GM12878 (cell line): Measurements from ENCODE around the gene LIN37. TPM values are rescaled to one million over a fixed set of nuclear protein-coding genes. Genes with fewer than 3 reads are reported as not detected.

ENCODE experiments used
- ATAC-seq: fragments of 200-7000 bp; cut with Tn5 transposase; 3 replicates; pipeline ENCODE4 v1.9.1; 2020; ENCODE audit warnings: mild to moderate bottlenecking, moderate library complexity
- BruUV-seq: library from RNA; stranded (reverse); fragments of 400-500 nt; replicated peaks from 2 replicates; lab custom pipeline; 2021; lab: Mats Ljungman, UMichigan
- CTCF ChIA-PET: fragments of 300-600 bp; sonication (Branson Sonifier 250); formaldehyde crosslinking; extraction: SDS; loops from one replicate; lab custom pipeline; 2021; ENCODE audit warnings: inconsistent platforms; lab: Yijun Ruan, JAX
- POLR2A ChIA-PET: fragments of 350-600 bp; formaldehyde crosslinking; extraction: SDS; loops from one replicate; lab custom pipeline; 2021; ENCODE audit warnings: inconsistent platforms; lab: Charles Lee
- RAD21 ChIA-PET: fragments of 300-600 bp; sonication (Branson Sonifier 250); formaldehyde crosslinking; loops from one replicate; lab custom pipeline; 2023; ENCODE audit warnings: antibody characterized with exemption; ENCODE audit not compliant: unreplicated experiment; lab: Charles Lee
- SMC1A ChIA-PET: fragments of 300-600 bp; sonication (Branson Sonifier 250); formaldehyde crosslinking; loops from one replicate; lab custom pipeline; 2023; ENCODE audit not compliant: unreplicated experiment, uncharacterized antibody; lab: Charles Lee
- DNase-seq: peaks from one replicate; pipeline ENCODE4 v3.0.0-alpha.2; 2011; ENCODE audit warnings: low read depth, low spot score
- FAIRE-seq: peaks from 3 replicates; lab custom pipeline; 2011; peaks lifted over from hg19 to GRCh38; lab: Jason Lieb, UNC
- H2AFZ ChIP-seq: 2 replicates; pipeline ENCODE4 v1.6.0; 2011; ENCODE audit warnings: low read depth, low read length, control low read depth; ENCODE audit not compliant: control insufficient read depth
- H3K27ac ChIP-seq: 2 replicates; pipeline ENCODE4 v1.5.1; 2011; ENCODE audit warnings: control low read depth; ENCODE audit not compliant: control insufficient read depth, insufficient read depth
- H3K27me3 ChIP-seq, 2 experiments: replicated peaks in 1 of 2; 2 replicates each; pipeline versions ENCODE4 v1.6.0 to v1.6.1; 2011; ENCODE audit warnings: low read length in 1 of 2; ENCODE audit not compliant: control insufficient read depth in 2 of 2, insufficient read depth in 2 of 2
- H3K36me3 ChIP-seq, 2 experiments: 2 replicates each; pipeline ENCODE4 v1.5.1; 2011; ENCODE audit warnings: low read length in 1 of 2; ENCODE audit not compliant: control insufficient read depth in 2 of 2, insufficient read depth in 2 of 2
- H3K4me1 ChIP-seq: 2 replicates; pipeline ENCODE4 v1.6.1; 2011; ENCODE audit warnings: mild to moderate bottlenecking, low read length, moderate library complexity, mixed read lengths; ENCODE audit not compliant: control insufficient read depth, insufficient read depth
- H3K4me2 ChIP-seq: 2 replicates; pipeline ENCODE4 v1.6.0; 2011; ENCODE audit warnings: control low read depth; ENCODE audit not compliant: control insufficient read depth, insufficient read depth
- H3K4me3 ChIP-seq: fragments of 200-600 bp; sonication (generic); 2 replicates; pipeline ENCODE4 v1.5.1; 2016
- H3K79me2 ChIP-seq: 2 replicates; pipeline ENCODE4 v1.6.0; 2011; ENCODE audit warnings: low read length; ENCODE audit not compliant: control insufficient read depth, insufficient read depth
- H3K9ac ChIP-seq: 2 replicates; pipeline ENCODE4 v1.8.0; 2011; ENCODE audit warnings: low read length, control low read depth, mixed read lengths; ENCODE audit not compliant: control insufficient read depth, insufficient read depth
- H3K9me3 ChIP-seq: replicated peaks from 3 replicates; pipeline ENCODE4 v1.5.1; 2011; ENCODE audit warnings: mild to moderate bottlenecking, low read length; ENCODE audit not compliant: control insufficient read depth, insufficient read depth
- H4K20me1 ChIP-seq: 2 replicates; pipeline ENCODE4 v1.6.0; 2011; ENCODE audit not compliant: control insufficient read depth, insufficient read depth
- GATAD2B ChIP-seq: fragments of 450-650 bp; conservative IDR thresholded peaks from 2 replicates; pipeline ENCODE4 v1.6.1; 2017; ENCODE audit warnings: low read depth, mild to moderate bottlenecking, moderate library complexity
- HDAC2 ChIP-seq: fragments of 200-600 bp; sonication (generic); IDR thresholded peaks from 2 replicates; pipeline ENCODE4 v1.6.1; 2017
- KDM1A ChIP-seq: fragments of 200-600 bp; sonication (generic); IDR thresholded peaks from 2 replicates; pipeline ENCODE4 v1.6.1; 2016; ENCODE audit warnings: borderline replicate concordance
- MYB ChIP-seq: fragments of 150-350 bp; IDR thresholded peaks from 2 replicates; pipeline ENCODE4 v1.6.1; 2014; ENCODE audit warnings: mild to moderate bottlenecking, low read depth, low read length, borderline replicate concordance
- NR2C1 ChIP-seq: fragments of 450-650 bp; IDR thresholded peaks from 2 replicates; pipeline ENCODE4 v1.6.1; 2017; ENCODE audit warnings: antibody characterized with exemption, mild to moderate bottlenecking, moderate library complexity
- PAX8 ChIP-seq: fragments of 450-650 bp; IDR thresholded peaks from 2 replicates; pipeline ENCODE4 v1.6.1; 2017; ENCODE audit warnings: mild to moderate bottlenecking, moderate library complexity
- PML ChIP-seq: IDR thresholded peaks from 2 replicates; pipeline ENCODE4 v1.6.1; 2012; ENCODE audit warnings: low read length, inconsistent platforms
- PRDM15 ChIP-seq: fragments of 450-650 bp; formaldehyde crosslinking; IDR thresholded peaks from 2 replicates; pipeline ENCODE4 v1.4.0; 2020; ENCODE audit warnings: mild to moderate bottlenecking, moderate library complexity
- RCOR1 ChIP-seq: conservative IDR thresholded peaks from 2 replicates; pipeline ENCODE4 v1.6.1; 2012; ENCODE audit warnings: low read depth, low read length, improper control_type of control experiment
- SIX5 ChIP-seq: IDR thresholded peaks from 2 replicates; pipeline ENCODE4 v1.6.1; 2011; ENCODE audit warnings: mild to moderate bottlenecking, low read depth, low read length, moderate library complexity; ENCODE audit not compliant: severe bottlenecking
- SMAD5 ChIP-seq: IDR thresholded peaks from 2 replicates; pipeline ENCODE4 v1.6.1; 2016; ENCODE audit warnings: antibody characterized with exemption, low read depth
- SUZ12 ChIP-seq: fragments of 200-600 bp; sonication (generic); IDR thresholded peaks from one replicate; pipeline ENCODE4 v1.6.1; 2018; ENCODE audit warnings: antibody characterized with exemption, mild to moderate bottlenecking; ENCODE audit not compliant: unreplicated experiment
- TCF12 ChIP-seq: IDR thresholded peaks from 2 replicates; pipeline ENCODE4 v1.6.1; 2011; ENCODE audit warnings: low read depth, mild to moderate bottlenecking, low read length
- TCF3 ChIP-seq: IDR thresholded peaks from 2 replicates; pipeline ENCODE4 v1.6.1; 2012; ENCODE audit warnings: low read depth, mild to moderate bottlenecking, low read length, borderline replicate concordance; ENCODE audit not compliant: insufficient read depth
- ZNF622 ChIP-seq: fragments of 450-650 bp; IDR thresholded peaks from 2 replicates; pipeline ENCODE4 v1.6.1; 2017; ENCODE audit warnings: mild to moderate bottlenecking, inconsistent platforms
- ZSCAN29 ChIP-seq: fragments of 450-650 bp; IDR thresholded peaks from 2 replicates; pipeline ENCODE4 v1.6.1; 2017; ENCODE audit warnings: mild to moderate bottlenecking, moderate library complexity
- WGBS: methylation state at CpG from one replicate; pipeline ENCODE4 v1.1.6; 2016; ENCODE audit warnings: low lambda C conversion rate; ENCODE audit not compliant: insufficient replicate concordance, insufficient coverage; ENCODE audit errors: missing lambda C conversion rate; 5-methylcytosine and 5-hydroxymethylcytosine counted together
- in situ Hi-C: fragments of 300-500 bp; cut with MboI; formaldehyde crosslinking; loops from 9 replicates; pipeline ENCODE4 v1.14.3; 2018; ENCODE audit warnings: mixed read lengths
- intact Hi-C: fragments of 100-400 bp; cut with micrococcal nuclease; formaldehyde crosslinking; loops from one replicate; pipeline ENCODE4 v1.14.2; 2022; ENCODE audit not compliant: unreplicated experiment
- polyA plus RNA-seq, 11 experiments: library from polyadenylated mRNA; depleted of rRNA in 4 of 11; unstranded in 6 of 11; stranded (reverse) in 5 of 11; fragments of >200 nt; fragmentation: Nextera tagmentation in 4 of 11; fragmentation: Illumina TruSeq in 1 of 11; extraction: Ambion mirVana in 4 of 11; extraction: Trizol in 1 of 11; gene quantifications; 1 replicate in 1 of 11; 2 replicates in 10 of 11; pipeline versions ENCODE4 v1.2.1 to v1.2.3, GENCODE V29; 2011 to 2016; ENCODE audit warnings: inconsistent platforms in 2 of 11, missing spikeins in 2 of 11, low read depth in 1 of 11
- total RNA-seq, 4 experiments: library from RNA; depleted of rRNA in 3 of 4; stranded (reverse); fragments of >200 nt in 3 of 4; fragmentation: Illumina TruSeq in 1 of 4; extraction: Trizol in 1 of 4; gene quantifications; 2 replicates each; pipeline versions ENCODE4 v1.2.1 to v1.2.3, GENCODE V29; 2013 to 2021
- TF ChIP-seq, protein P1 (sequence below): fragments of 450-650 bp; IDR thresholded peaks from 2 replicates; pipeline ENCODE4 v1.6.1; 2017; ENCODE audit warnings: mild to moderate bottlenecking

LIN37 gene
- total and polyA plus RNA-seq, 10 of the 15 experiments (the other 5 are each of a cell fraction or from before 2014, with no cell fraction given), result 0.69 to 11.9 (median 7.6) TPM

- ChIA-PET SMC1A (no interaction called here), CTCF (interaction anchor here (0.7 kb wide), 1 partner anchor 10 kb away, joined by 3 read pairs; the partner anchor contains the start of gene LIN37), RAD21 (interaction anchor here (0.7 to 1.2 kb wide), 3 partner anchors 10 to 64 kb away, joined by 3 read pairs; partner anchors contain the start of genes PSENEN and U2AF1L4), POLR2A (interaction anchor here (1.0 to 2.2 kb wide), 4 partner anchors 8 to 15 kb away, joined by 3 to 18 read pairs (median 11); partner anchors contain the start of genes IGFLR1, LIN37, PSENEN and U2AF1L4)
- H3K79me2 ChIP-seq, result peaks cover 11% of the 10 kb centered on the region
- peak within 1 kb of the TSS; percentile 80 for H3K27ac ChIP-seq
- peaks cover 1 to 9% of the 10 kb centered on the region in 2 experiments; a peak in 3 of 4 replicates for H3K36me3 ChIP-seq
- H3K4me2 ChIP-seq, result peak within 1 kb of the TSS; percentile 99
- no peaks in the 10 kb centered on the region for H3K9me3 ChIP-seq
- in situ Hi-C loops, result no loop called here
- H3K9ac ChIP-seq, result peak within 1 kb of the TSS; percentile 76
- H2AFZ ChIP-seq, result peak within 1 kb of the TSS; percentile 62
- intact Hi-C loops, result loop anchor here (2.0 kb wide), 1 partner anchor 13 kb away; the partner anchor contains the start of genes PSENEN and U2AF1L4
- FAIRE-seq (peak; percentile 99), ATAC-seq (peak; percentile 99), DNase-seq (peak; percentile 99)
- 2% methylated on average over 53 of the region's 53 CpGs for WGBS
- H3K27me3 ChIP-seq, result no peaks in the 10 kb centered on the region
- H3K4me1 ChIP-seq, result peaks cover 15% of the 10 kb centered on the region
- no peaks in the 10 kb centered on the region for H4K20me1 ChIP-seq
- H3K4me3 ChIP-seq, result peak within 1 kb of the TSS; percentile 88
- BruUV-seq, result TSS peak; percentile 90
- peak; percentile 31; the same call in 1 of the 2 replicates for TF ChIP-seq PML
- no peak for TF ChIP-seq SUZ12
- no peak for TF ChIP-seq HDAC2
- no peak for TF ChIP-seq PRDM15
- TF ChIP-seq, protein P1, sequence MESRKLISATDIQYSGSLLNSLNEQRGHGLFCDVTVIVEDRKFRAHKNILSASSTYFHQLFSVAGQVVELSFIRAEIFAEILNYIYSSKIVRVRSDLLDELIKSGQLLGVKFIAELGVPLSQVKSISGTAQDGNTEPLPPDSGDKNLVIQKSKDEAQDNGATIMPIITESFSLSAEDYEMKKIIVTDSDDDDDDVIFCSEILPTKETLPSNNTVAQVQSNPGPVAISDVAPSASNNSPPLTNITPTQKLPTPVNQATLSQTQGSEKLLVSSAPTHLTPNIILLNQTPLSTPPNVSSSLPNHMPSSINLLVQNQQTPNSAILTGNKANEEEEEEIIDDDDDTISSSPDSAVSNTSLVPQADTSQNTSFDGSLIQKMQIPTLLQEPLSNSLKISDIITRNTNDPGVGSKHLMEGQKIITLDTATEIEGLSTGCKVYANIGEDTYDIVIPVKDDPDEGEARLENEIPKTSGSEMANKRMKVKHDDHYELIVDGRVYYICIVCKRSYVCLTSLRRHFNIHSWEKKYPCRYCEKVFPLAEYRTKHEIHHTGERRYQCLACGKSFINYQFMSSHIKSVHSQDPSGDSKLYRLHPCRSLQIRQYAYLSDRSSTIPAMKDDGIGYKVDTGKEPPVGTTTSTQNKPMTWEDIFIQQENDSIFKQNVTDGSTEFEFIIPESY, result no peak
- TF ChIP-seq RCOR1, result 0 out of 2 replicates have a peak, but pooled peaks have one; percentile 44
- TF ChIP-seq TCF12, result no peak
- TF ChIP-seq KDM1A, result no peak
- TF ChIP-seq ZSCAN29, result no peak
- TF ChIP-seq GATAD2B, result peak; percentile 75
- peak; percentile 75; the same call in 1 of the 2 replicates for TF ChIP-seq SMAD5
- no peak for TF ChIP-seq PAX8
- TF ChIP-seq ZNF622, result no peak
- TF ChIP-seq MYB, result no peak
- no peak for TF ChIP-seq TCF3
- peak; percentile 90 for TF ChIP-seq NR2C1
- TF ChIP-seq SIX5, result peak; percentile 84
These were observed 9.6 kb downstream of the LIN37 start, which contains the start of gene PROSER3 for GRCh38 chr19:35757749-35758608. Gene PROSER3, plus strand, starts transcription at chr19:35758176. Its CDS starts 40 bp downstream, at chr19:35758216.
